Measurements from ENCODE around the gene SPSB4. TPM values are rescaled to one million over a fixed set of nuclear protein-coding genes. Genes with fewer than 3 reads are reported as not detected.

SPSB4 gene
- total RNA-seq, 1 donor from 2014 or later: 2.2 TPM

DNA sequence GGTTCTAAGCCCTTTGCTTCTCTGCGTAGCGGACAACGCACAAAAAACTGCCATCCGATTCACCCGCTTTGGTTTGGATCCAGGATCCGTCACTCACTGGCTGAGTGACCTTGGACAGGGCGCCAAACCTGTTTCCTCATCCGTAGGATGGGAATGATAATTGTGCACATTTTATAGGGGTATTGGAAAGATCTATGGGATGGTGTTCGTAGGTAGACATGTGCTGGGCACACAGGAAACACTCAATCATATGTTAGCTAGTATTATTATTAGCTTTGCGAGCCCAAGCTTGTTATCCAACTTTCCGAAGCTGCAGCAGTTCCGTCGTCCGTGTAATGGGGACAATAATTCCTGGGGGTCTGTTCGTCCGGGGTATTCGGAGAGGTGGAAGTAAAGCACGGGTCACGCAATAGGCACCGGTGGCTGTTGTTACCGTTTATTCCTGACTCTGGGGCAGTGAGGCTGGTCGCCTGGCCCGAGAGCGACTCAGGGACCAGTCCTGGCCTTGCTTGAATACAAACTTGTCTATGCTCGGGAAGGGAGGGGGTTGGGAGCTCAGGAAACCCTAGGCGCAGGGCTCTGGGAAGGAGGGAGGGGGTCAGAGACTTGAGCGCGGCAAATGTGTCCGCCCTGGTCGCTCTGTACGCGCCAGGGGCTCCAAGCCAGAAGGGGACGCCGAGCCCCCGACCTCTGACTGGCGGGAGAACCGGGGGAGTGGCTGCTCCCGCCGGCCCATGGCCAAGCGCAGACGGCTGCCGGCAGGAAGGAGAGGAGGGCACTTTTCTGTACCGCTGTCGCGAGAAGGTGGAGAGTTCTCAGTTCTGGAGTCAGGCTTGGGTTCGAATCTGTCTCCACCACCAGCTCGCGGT, 1.3 kb downstream of the SPSB4 start:
- peaks cover 5% of the 10 kb centered on the region for H3K36me3 Mint-ChIP-seq (ENCODE audit: low read depth, unreplicated experiment)
- Histone ChIP-seq H3K27me3 (ENCODE audit: insufficient read depth, low read length) (peaks cover 44% of the 10 kb centered on the region), H3K4me1 (ENCODE audit: insufficient read depth, low read length) (peaks cover 12% of the 10 kb centered on the region), H3K36me3 (ENCODE audit: insufficient read depth, low read length) (no peaks in the 10 kb centered on the region), H3K27ac (ENCODE audit: low read depth, low read length) (no peak overlapping the region), H4K20me1 (ENCODE audit: insufficient read depth, low read length) (no peaks in the 10 kb centered on the region), H3K9me3 (ENCODE audit: insufficient read depth, low read depth, low read length) (no peaks in the 10 kb centered on the region), H3K4me3 (ENCODE audit: insufficient read depth, low read depth, low read length) (peak overlapping the region; percentile 52), H3K4me2 (ENCODE audit: low read length) (peak overlapping the region; percentile 86), H3K79me2 (ENCODE audit: insufficient read depth, low read length) (no peaks in the 10 kb centered on the region), H2AFZ (ENCODE audit: low read depth, low read length) (peak overlapping the region; percentile 68), H3K9ac (ENCODE audit: low read length) (no peak overlapping the region)
- FAIRE-seq: no peak
- H3K9me3 Mint-ChIP-seq (ENCODE audit: unreplicated experiment): peaks cover 3% of the 10 kb centered on the region
- H3K4me1 Mint-ChIP-seq (ENCODE audit: low read depth, unreplicated experiment): peaks cover 15% of the 10 kb centered on the region
- TF ChIP-seq EZH2 (IDR thresholded peaks at IDR 0.05; ENCODE audit: insufficient read depth, low read length): peak; percentile 59
- TF ChIP-seq, protein P1, sequence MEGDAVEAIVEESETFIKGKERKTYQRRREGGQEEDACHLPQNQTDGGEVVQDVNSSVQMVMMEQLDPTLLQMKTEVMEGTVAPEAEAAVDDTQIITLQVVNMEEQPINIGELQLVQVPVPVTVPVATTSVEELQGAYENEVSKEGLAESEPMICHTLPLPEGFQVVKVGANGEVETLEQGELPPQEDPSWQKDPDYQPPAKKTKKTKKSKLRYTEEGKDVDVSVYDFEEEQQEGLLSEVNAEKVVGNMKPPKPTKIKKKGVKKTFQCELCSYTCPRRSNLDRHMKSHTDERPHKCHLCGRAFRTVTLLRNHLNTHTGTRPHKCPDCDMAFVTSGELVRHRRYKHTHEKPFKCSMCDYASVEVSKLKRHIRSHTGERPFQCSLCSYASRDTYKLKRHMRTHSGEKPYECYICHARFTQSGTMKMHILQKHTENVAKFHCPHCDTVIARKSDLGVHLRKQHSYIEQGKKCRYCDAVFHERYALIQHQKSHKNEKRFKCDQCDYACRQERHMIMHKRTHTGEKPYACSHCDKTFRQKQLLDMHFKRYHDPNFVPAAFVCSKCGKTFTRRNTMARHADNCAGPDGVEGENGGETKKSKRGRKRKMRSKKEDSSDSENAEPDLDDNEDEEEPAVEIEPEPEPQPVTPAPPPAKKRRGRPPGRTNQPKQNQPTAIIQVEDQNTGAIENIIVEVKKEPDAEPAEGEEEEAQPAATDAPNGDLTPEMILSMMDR (IDR thresholded peaks at IDR 0.05; ENCODE audit: insufficient read depth, low read depth, low read length): no peak
- peaks cover 69% of the 10 kb centered on the region for H3K27me3 Mint-ChIP-seq (ENCODE audit: low read depth, unreplicated experiment)
- peak overlapping the region; percentile 5 for H3K27ac Mint-ChIP-seq (ENCODE audit: unreplicated experiment)
- no peak for DNase-seq (ENCODE audit: low read depth)
- peak overlapping the region; percentile 87 for H3K4me3 Mint-ChIP-seq (ENCODE audit: unreplicated experiment)

DNA sequence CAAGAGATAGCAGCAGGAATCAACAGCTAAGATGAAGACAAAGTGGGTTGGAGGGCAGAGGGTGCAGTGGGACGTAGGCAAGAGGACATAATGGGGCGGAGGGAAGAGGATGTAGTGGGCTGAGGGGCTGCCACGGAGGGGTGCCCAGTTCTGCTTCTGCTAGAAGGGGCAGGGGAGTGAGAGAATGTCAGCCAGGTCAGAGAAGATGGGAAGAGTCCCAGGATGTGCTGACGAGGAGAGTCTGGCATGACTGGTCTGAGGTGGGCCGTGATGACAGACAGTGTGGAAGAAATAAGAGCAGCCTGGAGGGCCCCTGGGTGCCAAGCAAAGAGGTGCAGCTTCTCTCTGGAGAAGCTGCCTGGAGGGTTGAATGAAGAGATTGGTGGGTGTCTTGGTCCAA, 4.0 kb downstream of the SPSB4 start:
- Histone ChIP-seq H4K20me1 (ENCODE audit: insufficient read depth, low read length) (no peaks in the 10 kb centered on the region), H3K27ac (ENCODE audit: low read depth, low read length) (no peak overlapping the region), H3K9ac (ENCODE audit: low read length) (no peak overlapping the region), H3K4me3 (ENCODE audit: insufficient read depth, low read depth, low read length) (no peak overlapping the region), H3K36me3 (ENCODE audit: insufficient read depth, low read length) (no peaks in the 10 kb centered on the region), H3K27me3 (ENCODE audit: insufficient read depth, low read length) (peaks cover 21% of the 10 kb centered on the region), H3K4me2 (ENCODE audit: low read length) (no peak overlapping the region), H2AFZ (ENCODE audit: low read depth, low read length) (no peak overlapping the region), H3K9me3 (ENCODE audit: insufficient read depth, low read depth, low read length) (no peaks in the 10 kb centered on the region), H3K4me1 (ENCODE audit: insufficient read depth, low read length) (peaks cover 12% of the 10 kb centered on the region), H3K79me2 (ENCODE audit: insufficient read depth, low read length) (no peaks in the 10 kb centered on the region)
- Mint-ChIP-seq H3K4me1 (ENCODE audit: low read depth, unreplicated experiment) (peaks cover 15% of the 10 kb centered on the region), H3K36me3 (ENCODE audit: low read depth, unreplicated experiment) (peaks cover 9% of the 10 kb centered on the region), H3K4me3 (ENCODE audit: unreplicated experiment) (no peak overlapping the region), H3K27me3 (ENCODE audit: low read depth, unreplicated experiment) (peaks cover 52% of the 10 kb centered on the region), H3K27ac (ENCODE audit: unreplicated experiment) (peak overlapping the region; percentile 59), H3K9me3 (ENCODE audit: unreplicated experiment) (peaks cover 3% of the 10 kb centered on the region)
- TF ChIP-seq, protein P1 (IDR thresholded peaks at IDR 0.05; ENCODE audit: insufficient read depth, low read depth, low read length): no peak
- no peak for TF ChIP-seq EZH2 (IDR thresholded peaks at IDR 0.05; ENCODE audit: insufficient read depth, low read length)
- no peak for FAIRE-seq
- DNase-seq (ENCODE audit: low read depth): no peak
